H1 (cell line): ENCODE results near the gene CDCA5. TPM values are rescaled to one million over a fixed set of nuclear protein-coding genes. Genes with fewer than 3 reads are reported as not detected.

Experiments used
- CTCF ChIA-PET: fragments of 300-600 bp; sonication (Branson Sonifier 250); formaldehyde crosslinking; loops from one replicate; lab custom pipeline; 2021; ENCODE audit not compliant: partially characterized antibody; lab: Charles Lee
- POLR2A ChIA-PET: fragments of 300-600 bp; sonication (Branson Sonifier 250); formaldehyde crosslinking; loops from one replicate; lab custom pipeline; 2021; ENCODE audit warnings: inconsistent platforms; ENCODE audit not compliant: partially characterized antibody; lab: Charles Lee
- DNase-seq, 2 experiments: peaks; one replicate each; pipeline versions ENCODE4 v3.0.0 to v3.0.0-alpha.2; 2010 to 2022; ENCODE audit warnings: low spot score in 2 of 2, low read depth in 1 of 2, mixed read lengths in 1 of 2
- FAIRE-seq: peaks from 2 replicates; lab custom pipeline; 2011; peaks lifted over from hg19 to GRCh38; lab: Jason Lieb, UNC
- H2AFZ ChIP-seq: 2 replicates; pipeline ENCODE4 v1.8.1; 2012; ENCODE audit warnings: low read length, inconsistent platforms
- H2AK5ac ChIP-seq: 2 replicates; pipeline ENCODE4 v1.6.1; 2013; ENCODE audit warnings: low read depth, low read length
- H2BK120ac ChIP-seq: replicated peaks from 2 replicates; pipeline ENCODE3; 2013; ENCODE audit warnings: low read depth, low read length, inconsistent platforms
- H2BK12ac ChIP-seq: 2 replicates; pipeline ENCODE4 v1.6.1; 2013; ENCODE audit warnings: low read depth, low read length
- H2BK15ac ChIP-seq: 2 replicates; pipeline ENCODE4 v1.6.1; 2013; ENCODE audit warnings: low read length
- H2BK20ac ChIP-seq: 2 replicates; pipeline ENCODE4 v1.6.1; 2013; ENCODE audit warnings: low read length
- H2BK5ac ChIP-seq: 2 replicates; pipeline ENCODE4 v1.6.1; 2013; ENCODE audit warnings: low read depth, low read length
- H3K14ac ChIP-seq: 2 replicates; pipeline ENCODE4 v1.6.1; 2013; ENCODE audit warnings: inconsistent platforms; ENCODE audit not compliant: insufficient read length
- H3K18ac ChIP-seq: 2 replicates; pipeline ENCODE4 v1.6.1; 2013; ENCODE audit warnings: low read length; ENCODE audit errors: extremely low read depth
- H3K23ac ChIP-seq: 2 replicates; pipeline ENCODE4 v1.6.1; 2013; ENCODE audit warnings: inconsistent platforms; ENCODE audit not compliant: insufficient read length
- H3K23me2 ChIP-seq: 2 replicates; pipeline ENCODE4 v1.6.1; 2013; ENCODE audit warnings: low read depth, low read length
- H3K27ac ChIP-seq: 2 replicates; pipeline ENCODE4 v1.6.1; 2011; ENCODE audit warnings: low read depth, low read length, inconsistent platforms
- H3K27me3 ChIP-seq, 4 experiments: replicated peaks in 1 of 4; 1 replicate in 1 of 4; 2 replicates in 3 of 4; pipeline versions ENCODE4 v1.6.1 to v1.8.1; 2011 to 2013; ENCODE audit warnings: low read length in 3 of 4, mild to moderate bottlenecking in 3 of 4, inconsistent platforms in 2 of 4, mixed read lengths in 2 of 4, moderate library complexity in 1 of 4; ENCODE audit not compliant: control insufficient read depth in 3 of 4, insufficient read depth in 3 of 4; ENCODE audit errors: extremely low read depth in 1 of 4
- H3K36me3 ChIP-seq, 4 experiments: 2 replicates each; pipeline versions ENCODE4 v1.6.1 to v1.8.1; 2011 to 2013; ENCODE audit warnings: mild to moderate bottlenecking in 4 of 4, low read length in 3 of 4, moderate library complexity in 2 of 4, control low read depth in 1 of 4, inconsistent platforms in 1 of 4; ENCODE audit not compliant: insufficient read depth in 4 of 4, control insufficient read depth in 2 of 4
- H3K4ac ChIP-seq: replicated peaks from 2 replicates; pipeline ENCODE3; 2013; ENCODE audit warnings: low read length, low read depth, mixed read lengths, inconsistent platforms; ENCODE audit not compliant: insufficient read length
- H3K4me1 ChIP-seq, 4 experiments: replicated peaks in 1 of 4; 1 replicate in 1 of 4; 2 replicates in 3 of 4; pipeline versions ENCODE4 v1.6.1 to v1.8.1; 2011 to 2013; ENCODE audit warnings: low read length in 3 of 4, inconsistent platforms in 2 of 4, mixed read lengths in 1 of 4; ENCODE audit not compliant: insufficient read depth in 4 of 4, control insufficient read depth in 3 of 4
- H3K4me2 ChIP-seq, 2 experiments: 2 replicates each; pipeline versions ENCODE4 v1.6.1 to v1.8.1; 2011 to 2013; ENCODE audit warnings: low read depth in 2 of 2, low read length in 2 of 2, control low read depth in 1 of 2, inconsistent platforms in 1 of 2, mild to moderate bottlenecking in 1 of 2; ENCODE audit not compliant: insufficient read depth in 1 of 2
- H3K4me3 ChIP-seq, 4 experiments: fragments of 200-600, 300-600 bp in 1 of 4; sonication (generic), shearing (Covaris generic), sonication (Bioruptor Twin) in 1 of 4; 2 replicates each; pipeline versions ENCODE4 v1.5.1 to v1.8.1; 2011 to 2016; ENCODE audit warnings: low read length in 4 of 4, low read depth in 3 of 4, control low read depth in 2 of 4, inconsistent platforms in 2 of 4, mild to moderate bottlenecking in 2 of 4, mixed read lengths in 1 of 4, moderate library complexity in 1 of 4; ENCODE audit not compliant: insufficient read depth in 2 of 4; ENCODE audit errors: extremely low read depth in 1 of 4
- H3K56ac ChIP-seq: replicated peaks from 2 replicates; pipeline ENCODE3; 2013; ENCODE audit warnings: low read depth, mild to moderate bottlenecking, mixed read lengths, low read length, inconsistent platforms; ENCODE audit not compliant: insufficient read length
- H3K79me1 ChIP-seq: 2 replicates; pipeline ENCODE4 v1.6.1; 2013; ENCODE audit warnings: low read depth, low read length, control low read depth
- H3K79me2 ChIP-seq, 2 experiments: 2 replicates each; pipeline versions ENCODE4 v1.6.1 to v1.8.1; 2012 to 2013; ENCODE audit warnings: low read length in 2 of 2, mild to moderate bottlenecking in 2 of 2, inconsistent platforms in 1 of 2; ENCODE audit not compliant: insufficient read depth in 2 of 2, control insufficient read depth in 1 of 2
- H3K9ac ChIP-seq, 4 experiments: replicated peaks in 1 of 4; 1 replicate in 1 of 4; 2 replicates in 3 of 4; pipeline versions ENCODE4 v1.6.1 to v1.8.1; 2011 to 2013; ENCODE audit warnings: low read depth in 3 of 4, low read length in 3 of 4, control low read depth in 2 of 4, mild to moderate bottlenecking in 2 of 4, moderate library complexity in 2 of 4, inconsistent platforms in 1 of 4; ENCODE audit errors: extremely low read depth in 1 of 4
- H3K9me3 ChIP-seq, 2 experiments: 2 replicates each; pipeline versions ENCODE4 v1.6.1 to v1.8.1; 2012 to 2013; ENCODE audit warnings: mild to moderate bottlenecking in 2 of 2, moderate library complexity in 2 of 2, control low read depth in 1 of 2, inconsistent platforms in 1 of 2, low read depth in 1 of 2, low read length in 1 of 2, mixed read lengths in 1 of 2; ENCODE audit not compliant: insufficient read depth in 2 of 2
- H4K20me1 ChIP-seq, 2 experiments: replicated peaks in 1 of 2; 2 replicates each; pipeline versions ENCODE3 to v1.8.1; 2011 to 2013; ENCODE audit warnings: inconsistent platforms in 2 of 2, low read length in 2 of 2, mild to moderate bottlenecking in 1 of 2; ENCODE audit not compliant: insufficient read depth in 2 of 2, control insufficient read depth in 1 of 2
- H4K5ac ChIP-seq: 2 replicates; pipeline ENCODE4 v1.6.1; 2013; ENCODE audit warnings: low read length, low read depth, mixed read lengths, inconsistent platforms; ENCODE audit not compliant: insufficient read length
- H4K8ac ChIP-seq: 2 replicates; pipeline ENCODE4 v1.8.0; 2013; ENCODE audit warnings: mild to moderate bottlenecking, moderate library complexity, low read length, inconsistent platforms; ENCODE audit not compliant: insufficient read depth; ENCODE audit errors: extremely low read depth
- H4K91ac ChIP-seq: replicated peaks from 2 replicates; pipeline ENCODE3; 2013; ENCODE audit warnings: low read length, mixed read lengths, inconsistent platforms; ENCODE audit not compliant: insufficient read length
- CHD1 ChIP-seq: IDR thresholded peaks from 2 replicates; pipeline ENCODE4 v1.6.1; 2012; ENCODE audit warnings: low read depth, low read length, improper control_type of control experiment
- EP300 ChIP-seq, 2 experiments: IDR thresholded peaks; 1 replicate in 1 of 2; 2 replicates in 1 of 2; pipeline ENCODE4 v1.6.1; 2011 to 2012; ENCODE audit warnings: low read depth in 2 of 2, low read length in 2 of 2, mild to moderate bottlenecking in 2 of 2, borderline replicate concordance in 1 of 2, inconsistent platforms in 1 of 2, moderate library complexity in 1 of 2
- HDAC6 ChIP-seq: IDR thresholded peaks from one replicate; pipeline ENCODE4 v1.7.1; 2012; ENCODE audit warnings: low read depth, mild to moderate bottlenecking, inconsistent platforms, low read length, moderate library complexity
- JUND ChIP-seq: IDR thresholded peaks from 2 replicates; pipeline ENCODE4 v1.6.1; 2011; ENCODE audit warnings: mild to moderate bottlenecking, improper control_type of control experiment, low read length
- KDM5A ChIP-seq: fragments of 200-600 bp; IDR thresholded peaks from 2 replicates; pipeline ENCODE4 v1.7.1; 2012; ENCODE audit warnings: mild to moderate bottlenecking, low read length, inconsistent platforms, mixed read lengths
- MAFK ChIP-seq: IDR thresholded peaks from 2 replicates; pipeline ENCODE4 v1.6.1; 2012; ENCODE audit warnings: low read depth, mild to moderate bottlenecking, improper control_type of control experiment, low read length
- PHF8 ChIP-seq: fragments of 200-600 bp; sonication (generic); conservative IDR thresholded peaks from 2 replicates; pipeline ENCODE4 v1.7.1; 2012; ENCODE audit warnings: low read depth, mild to moderate bottlenecking, inconsistent platforms, low read length, moderate library complexity
- POLR2AphosphoS5 ChIP-seq: IDR thresholded peaks from 2 replicates; pipeline ENCODE4 v1.6.1; 2011; ENCODE audit warnings: low read depth, low read length
- SP2 ChIP-seq: IDR thresholded peaks from 2 replicates; pipeline ENCODE4 v1.6.1; 2012; ENCODE audit warnings: mild to moderate bottlenecking, low read length, inconsistent platforms
- SUZ12 ChIP-seq: fragments of 200-600 bp; sonication (generic); IDR thresholded peaks from 2 replicates; pipeline ENCODE4 v1.6.1; 2012; ENCODE audit warnings: mild to moderate bottlenecking, inconsistent platforms, low read length, moderate library complexity, mixed read lengths
- TAF7 ChIP-seq: optimal IDR thresholded peaks from 2 replicates; pipeline ENCODE3; 2011; ENCODE audit warnings: low read depth, mild to moderate bottlenecking, inconsistent platforms, low read length, moderate library complexity, borderline replicate concordance
- TCF12 ChIP-seq: IDR thresholded peaks from 2 replicates; pipeline ENCODE4 v1.6.1; 2011; ENCODE audit warnings: low read depth, mild to moderate bottlenecking, low read length
- WGBS, 2 experiments: shearing (Covaris generic) in 1 of 2; methylation state at CpG; one replicate each; pipeline versions ENCODE4 v1.1.6 to v1.1.7; 2013 to 2015; ENCODE audit warnings: low lambda C conversion rate in 2 of 2, mixed read lengths in 2 of 2, inconsistent platforms in 1 of 2, low coverage in 1 of 2, missing lambda C conversion rate in 1 of 2; ENCODE audit not compliant: insufficient replicate concordance in 2 of 2, insufficient coverage in 1 of 2, insufficient read length in 1 of 2; ENCODE audit errors: extremely low coverage in 1 of 2, missing lambda C conversion rate in 1 of 2; 5-methylcytosine and 5-hydroxymethylcytosine counted together
- polyA plus RNA-seq, 7 experiments: library from polyadenylated mRNA; depleted of rRNA in 3 of 7; stranded (reverse) in 5 of 7; unstranded in 2 of 7; fragments of >200 nt in 5 of 7; fragments of 200-250 nt in 2 of 7; gene quantifications; 1 replicate in 5 of 7; 2 replicates in 1 of 7; 4 replicates in 1 of 7; pipeline versions ENCODE4 v1.2.1 to v1.2.3, GENCODE V29; 2011 to 2013; ENCODE audit warnings: missing spikeins in 2 of 7, mixed read lengths in 2 of 7
- total RNA-seq: library from RNA; stranded (reverse); fragmentation: NEBNext Ultra II Directional; extraction: Animal tissue kit (Norgen Biotek cat#: 25700); gene quantifications from 2 replicates; pipeline ENCODE4 v1.2.1, GENCODE V29; 2021

The CDCA5 gene
- total and polyA plus RNA-seq, 2 of the 8 experiments (the other 6 are each of a cell fraction or from before 2014, with no cell fraction given): 39.2 to 87.0 TPM

GRCh38 chr11:65102142-65103095 lies 18.6 kb upstream of the CDCA5 start:
- no peak overlapping the region for H3K4me3 ChIP-seq
- H3K18ac ChIP-seq: no peak overlapping the region
- H3K27ac ChIP-seq: no peak overlapping the region
- H3K14ac ChIP-seq: no peak overlapping the region
- H2BK20ac ChIP-seq: no peak overlapping the region
- FAIRE-seq: no peak
- no peak overlapping the region for H3K9ac ChIP-seq
- no peak overlapping the region for H4K91ac ChIP-seq
- H3K9me3 ChIP-seq: no peaks in the 10 kb centered on the region
- no peak overlapping the region for H4K8ac ChIP-seq
- H3K4me1 ChIP-seq: no peaks in the 10 kb centered on the region
- ChIA-PET POLR2A (interaction anchor here (1.2 to 3.7 kb wide), 9 partner anchors 10 to 30 kb away, joined by 3 to 31 read pairs (median 5); partner anchors contain the start of genes FAU, MRPL49, TM7SF2 and ZNHIT2), CTCF (interaction anchor here (1.0 to 1.8 kb wide), 7 partner anchors 8 to 57 kb away, joined by 3 to 11 read pairs (median 3); partner anchors contain the start of genes TM7SF2 and ZNHIT2)
- H2BK12ac ChIP-seq: no peak overlapping the region
- DNase-seq: no peak
- H3K27me3 ChIP-seq: no peaks in the 10 kb centered on the region
- H3K4ac ChIP-seq: no peak overlapping the region
- H3K23me2 ChIP-seq: no peaks in the 10 kb centered on the region
- no peak overlapping the region for H2AK5ac ChIP-seq
- H4K20me1 ChIP-seq: peaks cover 0 to 8% of the 10 kb centered on the region in 2 experiments
- no peak overlapping the region for H2BK120ac ChIP-seq
- H2BK5ac ChIP-seq: no peak overlapping the region
- H3K4me2 ChIP-seq: no peak overlapping the region
- no peak overlapping the region for H2BK15ac ChIP-seq
- peaks cover 5% of the 10 kb centered on the region; the same call in 1 of the 2 replicates for H3K79me1 ChIP-seq
- 89% methylated on average over 8 of the region's 8 CpGs; no CpG with 5 or more reads in 1 of the 2 experiments for WGBS, 2 experiments
- peaks cover 0 to 3% (median under 1%) of the 10 kb centered on the region in 4 experiments; a peak in 2 of 8 replicates for H3K36me3 ChIP-seq
- H2AFZ ChIP-seq: no peak overlapping the region
- no peak overlapping the region for H3K56ac ChIP-seq
- H4K5ac ChIP-seq: no peak overlapping the region
- no peak overlapping the region for H3K23ac ChIP-seq
- H3K79me2 ChIP-seq: peaks cover 0 to 6% of the 10 kb centered on the region in 2 experiments; a peak in 1 of 4 replicates
- no peak for TF ChIP-seq TAF7
- TF ChIP-seq TCF12: no peak
- TF ChIP-seq KDM5A: no peak
- TF ChIP-seq PHF8: no peak
- no peak for TF ChIP-seq MAFK
- TF ChIP-seq SUZ12: no peak
- no peak for TF ChIP-seq HDAC6
- TF ChIP-seq CHD1: no peak
- no peak for TF ChIP-seq EP300 (IDR thresholded peaks at IDR 0.05; ENCODE audit: borderline replicate concordance in 1 of 2, low read depth in 2 of 2, low read length in 2 of 2)
- no peak for TF ChIP-seq SP2
- TF ChIP-seq POLR2AphosphoS5: no peak
- TF ChIP-seq JUND: no peak
